CD4-positive, alpha-beta T cell treated with Interleukin-10 for 1 hour (primary cell): ENCODE results near the gene SLC12A3.
"Not testable (repeated sequence)": the region's sequence is repeated elsewhere in the genome, so short reads cannot be mapped to it uniquely, and the experiment has no call there.

Experiments
- DNase-seq: peaks from one replicate; pipeline ENCODE4 v3.0.0-alpha.2; 2020

The SLC12A3 gene

GRCh38 chr16:56929639-56930038 is 64.6 kb downstream of the SLC12A3 start:
- no peak for DNase-seq

DNA sequence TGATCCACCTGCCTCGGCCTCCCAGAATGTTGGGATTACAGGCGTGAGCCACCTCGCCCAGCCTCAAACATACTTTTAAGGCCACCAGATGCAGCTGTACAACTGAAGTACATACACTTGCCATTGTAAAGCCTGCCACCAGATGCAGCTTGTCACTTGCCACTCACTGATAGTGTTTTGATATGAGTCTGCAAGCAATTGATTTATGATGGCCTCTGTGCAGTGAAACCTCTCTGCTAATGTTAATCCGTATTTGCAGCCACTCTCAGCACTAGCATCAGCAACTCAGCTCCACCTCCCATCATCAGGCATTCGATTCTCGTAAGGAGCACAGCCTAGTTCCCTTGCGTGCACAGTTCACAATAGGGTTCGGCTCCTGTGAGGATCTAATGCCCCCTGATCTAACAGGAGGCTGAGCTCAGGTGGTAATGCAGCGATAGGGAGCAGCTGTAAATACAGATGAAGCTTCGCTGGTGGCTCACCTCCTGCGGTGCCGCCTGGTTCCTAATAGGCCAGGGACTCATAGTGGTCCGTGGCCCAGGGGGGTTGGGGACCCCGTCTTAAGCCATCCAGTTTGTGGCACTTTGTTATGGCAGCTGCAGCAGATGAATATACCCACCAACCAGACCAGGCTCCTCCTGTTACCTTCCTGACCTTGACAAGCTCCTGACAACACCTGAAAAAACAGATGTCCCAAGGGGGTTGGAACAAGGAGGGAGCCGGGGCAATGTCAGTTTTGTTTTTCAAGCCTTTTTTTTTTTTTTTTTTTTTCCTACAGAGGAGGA is 65.7 kb downstream of the SLC12A3 start:
- DNase-seq, result no peak

DNA sequence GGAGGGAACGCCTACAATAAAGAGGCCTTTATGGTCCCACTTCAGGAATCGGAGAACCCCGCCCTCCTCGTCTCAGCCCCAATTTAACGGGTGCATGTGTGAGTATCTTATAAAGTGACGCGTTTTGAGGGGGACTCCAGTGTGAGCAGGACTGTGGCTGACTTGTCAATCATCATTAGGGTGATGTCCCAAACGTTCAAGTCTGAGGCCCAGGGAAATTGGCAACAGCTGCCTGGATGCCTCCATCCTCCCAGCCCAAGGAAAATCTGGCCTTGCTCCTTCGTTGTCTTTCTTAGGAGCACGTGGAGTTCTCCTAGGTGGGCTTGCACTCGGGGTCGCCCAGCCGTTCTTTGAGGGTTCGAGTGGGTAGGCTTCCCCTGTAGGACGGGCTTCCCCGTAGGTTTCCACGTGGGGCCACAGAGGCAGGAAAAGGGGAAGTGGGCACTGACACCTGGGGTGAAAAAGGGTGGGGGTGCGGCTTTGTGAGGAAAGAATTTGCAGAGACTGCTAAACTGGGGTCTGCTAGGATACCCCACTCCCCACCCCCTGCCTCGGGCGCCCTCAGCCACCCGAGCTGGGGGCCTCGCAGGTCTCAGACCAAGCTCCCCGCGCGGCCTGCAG is 66.4 kb downstream of the SLC12A3 start:
- DNase-seq, result no peak

DNA sequence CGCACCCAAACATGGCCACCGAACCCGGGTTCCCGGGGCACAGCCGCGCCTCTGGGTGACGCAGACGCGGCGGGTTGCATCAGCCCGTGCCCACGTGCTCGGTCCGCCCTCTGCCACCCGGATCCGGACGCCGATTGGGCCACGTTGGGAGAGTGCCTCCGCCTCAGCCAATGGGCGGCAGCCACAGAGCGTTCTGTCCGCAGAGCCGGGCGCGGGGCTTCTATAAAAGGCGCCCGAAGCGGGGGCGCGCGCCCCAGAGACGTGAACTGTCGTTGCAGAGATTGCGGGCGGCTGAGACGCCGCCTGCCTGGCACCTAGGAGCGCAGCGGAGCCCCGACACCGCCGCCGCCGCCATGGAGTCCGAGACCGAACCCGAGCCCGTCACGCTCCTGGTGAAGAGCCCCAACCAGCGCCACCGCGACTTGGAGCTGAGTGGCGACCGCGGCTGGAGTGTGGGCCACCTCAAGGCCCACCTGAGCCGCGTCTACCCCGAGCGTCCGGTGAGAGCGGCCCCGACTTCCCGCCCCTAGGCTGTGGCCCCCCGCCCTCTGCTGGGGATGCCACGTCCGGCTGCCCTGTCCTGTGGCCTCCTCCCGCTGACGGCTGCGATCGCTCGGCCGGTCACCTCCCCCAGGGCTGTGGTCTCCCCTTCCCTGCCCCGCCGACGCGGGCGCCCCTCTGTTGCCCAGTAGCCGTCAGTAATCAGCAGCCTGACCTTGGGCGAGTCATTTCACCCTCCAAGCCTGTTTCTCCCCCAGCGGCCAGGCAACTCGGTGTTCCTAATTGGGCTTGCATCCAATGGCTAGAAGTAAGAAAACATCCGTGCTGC is 67.1 kb downstream of the SLC12A3 start, which contains the start of gene HERPUD1:
HERPUD1 (plus strand) TSS at position 251 of the 829 bp plus-strand sequence; CDS start at position 354, 103 bp downstream.
- peak; percentile 99 for DNase-seq

- peak; percentile 49 for DNase-seq
These were observed 68.0 kb downstream of the SLC12A3 start for GRCh38 chr16:56932721-56933619.

DNA sequence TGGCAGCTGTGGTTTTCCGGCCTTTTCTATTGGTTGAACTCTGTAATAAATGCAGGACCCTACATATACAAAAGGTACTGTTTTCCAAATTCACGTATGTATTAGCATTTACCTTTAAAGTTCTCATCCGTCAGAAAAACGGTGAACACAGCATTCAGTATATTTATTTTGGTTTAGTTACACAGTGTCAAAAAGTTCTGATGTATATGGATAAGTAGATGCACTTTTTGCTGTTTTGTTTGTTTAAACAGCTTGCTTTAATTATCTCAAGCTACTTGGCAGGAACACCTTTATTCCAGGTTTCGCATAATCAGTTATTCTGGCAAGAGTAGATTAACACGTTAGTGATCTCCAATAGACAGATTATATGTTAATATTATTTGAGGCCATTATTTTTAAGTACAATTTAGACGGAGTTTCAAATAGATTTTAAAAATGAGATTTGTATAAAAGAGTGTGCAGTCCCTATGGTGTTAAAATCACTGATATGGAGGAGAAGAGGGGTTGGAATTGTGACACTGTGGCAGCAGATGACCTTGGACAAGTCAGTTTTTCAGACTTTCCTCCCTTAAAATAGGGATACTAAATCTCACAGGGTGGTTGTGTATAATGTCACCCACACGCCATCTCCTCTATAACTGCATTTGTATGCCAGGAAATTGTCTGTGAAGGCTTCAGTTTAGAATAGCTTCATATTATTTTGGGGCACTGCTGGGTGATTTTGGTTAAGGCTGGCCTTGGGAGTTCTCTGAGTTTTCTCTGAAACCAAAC is 69.0 kb downstream of the SLC12A3 start:
- DNase-seq, result no peak

DNA sequence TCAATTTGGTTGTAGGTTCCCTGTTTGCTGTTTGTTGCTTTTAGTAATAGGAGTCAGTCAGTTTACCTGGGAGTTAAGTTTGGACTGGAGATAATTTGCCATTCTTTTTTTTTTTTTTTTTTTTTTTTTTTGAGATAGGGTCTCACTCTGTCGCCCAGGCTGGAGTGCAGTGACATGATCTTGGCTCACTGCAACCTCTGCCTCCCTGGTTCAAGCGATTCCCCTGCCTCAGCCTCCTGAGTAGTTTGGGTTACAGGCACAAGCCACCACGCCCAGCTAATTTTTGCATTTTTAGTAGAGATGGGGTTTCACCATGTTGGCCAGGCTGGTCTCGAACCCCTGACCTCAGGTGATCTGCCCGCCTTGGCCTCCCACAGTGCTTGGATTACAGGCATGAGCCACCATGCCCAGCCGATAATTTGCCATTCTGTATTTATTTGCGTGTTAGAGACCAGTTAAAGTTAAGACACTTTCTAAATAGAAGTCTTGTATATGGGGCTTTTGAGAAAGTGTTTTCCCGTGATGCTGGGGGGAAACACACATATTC is 69.7 kb downstream of the SLC12A3 start:
- DNase-seq, result not testable (repeated sequence)

- DNase-seq, result no peak
These were observed 70.2 kb downstream of the SLC12A3 start for GRCh38 chr16:56935201-56935600.

GRCh38 chr16:56936491-56936890 is 71.5 kb downstream of the SLC12A3 start:
- DNase-seq, result no peak

DNA sequence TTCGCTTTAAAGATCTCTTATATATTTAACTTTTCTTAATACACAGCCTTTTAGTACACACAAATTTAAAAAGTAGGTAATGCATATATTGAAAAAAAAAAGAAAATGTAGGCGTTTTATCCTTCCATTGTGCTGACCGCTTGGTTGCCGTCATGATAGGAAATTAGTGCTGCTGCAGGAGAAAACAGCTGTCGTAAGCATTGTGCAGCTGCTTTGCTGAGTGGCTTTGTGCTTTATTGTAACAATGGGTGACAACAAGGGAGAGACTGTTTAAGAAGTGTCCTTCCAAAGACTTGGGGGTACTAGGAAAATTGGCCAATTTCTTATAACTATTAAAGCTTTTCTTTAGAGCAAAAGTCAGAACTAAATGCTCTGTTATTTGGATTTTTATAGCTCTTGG is 71.9 kb downstream of the SLC12A3 start:
- no peak for DNase-seq

DNA sequence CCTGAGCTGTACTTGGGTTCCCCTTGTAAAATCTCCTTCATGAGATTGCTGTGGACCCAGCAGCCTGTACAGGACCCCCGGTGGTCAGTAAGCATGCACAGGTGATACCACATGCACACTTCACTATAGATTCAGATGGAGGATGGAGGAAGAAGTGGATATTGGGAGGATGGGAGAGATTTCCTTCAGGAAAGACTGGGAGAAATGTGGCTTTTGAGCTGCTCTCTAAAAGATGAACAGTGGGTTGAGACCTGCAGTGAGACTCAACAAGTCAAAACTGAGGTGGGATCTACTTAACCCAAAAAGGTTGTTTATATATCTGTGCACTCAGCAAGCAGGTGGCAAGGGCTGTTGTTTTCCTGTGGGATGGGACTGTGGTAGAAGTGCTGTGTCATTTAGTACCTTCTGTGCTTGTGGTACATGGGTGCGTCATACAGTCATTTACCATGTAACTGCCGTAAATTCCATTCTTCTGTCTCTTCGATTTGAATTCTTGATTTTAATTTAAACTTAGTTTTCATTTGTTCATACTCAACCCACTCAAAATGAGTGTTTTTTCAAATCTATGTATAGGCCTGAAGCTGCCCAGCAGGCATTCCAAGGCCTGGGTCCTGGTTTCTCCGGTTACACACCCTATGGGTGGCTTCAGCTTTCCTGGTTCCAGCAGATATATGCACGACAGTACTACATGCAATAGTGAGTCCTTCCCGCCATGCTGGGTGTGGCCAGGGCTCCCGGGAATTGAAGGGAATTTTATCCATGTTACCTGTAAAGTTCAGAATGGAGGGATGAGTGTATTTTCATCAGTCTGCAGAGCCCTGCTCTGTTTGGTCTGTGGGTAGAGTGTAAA is 73.9 kb downstream of the SLC12A3 start:
- peak; percentile 44 for DNase-seq

DNA sequence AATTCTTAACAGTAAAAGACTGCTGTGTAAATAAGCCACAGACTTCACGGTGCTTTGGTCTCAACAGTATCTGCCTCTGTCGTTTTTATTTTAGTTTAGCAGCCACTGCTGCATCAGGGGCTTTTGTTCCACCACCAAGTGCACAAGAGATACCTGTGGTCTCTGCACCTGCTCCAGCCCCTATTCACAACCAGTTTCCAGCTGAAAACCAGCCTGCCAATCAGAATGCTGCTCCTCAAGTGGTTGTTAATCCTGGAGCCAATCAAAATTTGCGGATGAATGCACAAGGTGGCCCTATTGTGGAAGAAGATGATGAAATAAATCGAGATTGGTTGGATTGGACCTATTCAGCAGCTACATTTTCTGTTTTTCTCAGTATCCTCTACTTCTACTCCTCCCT is 74.8 kb downstream of the SLC12A3 start:
- DNase-seq, result no peak

DNA sequence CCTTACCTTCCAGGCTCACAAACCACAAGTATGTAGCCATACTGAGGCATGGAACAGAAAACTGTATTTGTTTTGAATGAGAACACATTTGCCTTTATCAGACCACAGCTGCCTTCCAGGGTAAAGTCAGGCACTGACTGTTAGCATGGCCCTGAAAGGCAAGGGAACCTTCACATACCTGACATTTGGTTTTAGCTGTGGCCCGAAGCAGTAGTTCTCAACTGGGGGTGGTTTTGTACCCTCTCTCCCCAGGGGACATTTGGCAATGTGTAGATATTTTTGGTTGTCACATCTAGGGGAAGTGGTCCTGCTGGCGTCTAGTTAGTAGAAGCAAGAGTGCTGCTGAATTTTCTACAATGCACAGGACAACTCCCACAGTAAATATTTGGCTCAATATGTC is 76.1 kb downstream of the SLC12A3 start:
- DNase-seq, result no peak

DNA sequence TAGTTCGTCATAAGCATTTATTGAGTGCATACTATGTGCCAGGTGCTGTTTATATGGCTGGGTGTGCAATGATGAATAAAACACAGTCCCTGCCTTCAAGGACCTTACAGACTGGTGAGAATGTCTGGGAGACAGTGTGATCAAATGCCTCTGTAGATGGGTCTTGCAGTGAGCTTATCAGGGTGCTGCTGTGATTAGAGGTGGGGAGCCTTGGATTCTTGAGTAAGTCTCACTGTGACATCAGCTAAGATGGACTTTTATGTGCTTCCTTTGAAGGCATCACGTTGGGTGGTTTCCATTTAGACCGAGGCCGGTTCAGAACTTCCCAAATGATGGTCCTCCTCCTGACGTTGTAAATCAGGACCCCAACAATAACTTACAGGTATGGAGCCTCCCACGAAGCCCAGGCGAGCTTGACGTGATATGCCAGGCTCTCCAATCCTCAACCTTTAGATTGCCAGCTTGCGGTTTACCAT is 76.9 kb downstream of the SLC12A3 start:
- no peak for DNase-seq

GRCh38 chr16:56943761-56944375 is 78.9 kb downstream of the SLC12A3 start:
- no peak for DNase-seq

DNA sequence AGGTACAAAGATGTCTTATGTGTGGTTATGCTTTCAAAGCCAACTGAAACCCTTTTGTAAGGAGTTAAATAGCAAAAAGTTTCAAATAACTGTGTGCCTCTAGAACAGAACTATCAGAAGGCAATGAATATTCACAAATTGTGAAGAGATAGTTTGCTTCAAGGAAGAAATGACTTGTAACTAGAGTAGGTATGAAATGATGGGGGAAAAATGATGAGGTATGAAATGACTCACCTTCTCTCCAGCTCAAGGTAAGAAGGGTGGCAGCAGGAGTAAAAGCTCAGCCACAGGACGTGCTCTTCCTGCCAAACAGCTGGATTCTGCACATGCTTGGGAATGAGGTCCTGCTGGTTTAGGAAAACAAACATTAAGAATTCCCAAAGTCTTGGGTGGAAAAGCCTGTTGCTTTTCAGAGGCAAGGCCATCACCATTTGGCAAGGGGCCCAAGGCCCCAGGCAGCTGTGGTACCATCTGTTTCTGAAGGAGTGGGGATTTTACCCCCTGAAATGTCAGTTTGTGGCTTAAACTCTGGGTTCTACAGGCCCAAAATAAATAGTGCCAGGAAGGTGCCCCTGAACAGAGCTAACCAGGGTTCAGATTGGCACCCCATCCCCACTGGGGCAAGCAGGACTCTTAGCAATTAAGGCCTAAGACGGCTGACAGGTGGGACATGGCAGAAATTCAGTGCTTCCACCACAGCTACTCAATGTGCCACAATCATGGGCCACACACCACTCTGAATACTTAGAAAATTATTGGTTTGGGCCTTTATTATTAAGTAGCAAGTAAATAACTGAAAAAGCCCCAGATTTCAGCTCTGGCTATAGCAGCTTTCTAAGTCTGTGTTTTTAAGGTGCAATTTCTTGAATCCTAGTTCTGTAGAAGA is 80.2 kb downstream of the SLC12A3 start:
- DNase-seq, result no peak

- DNase-seq, result no peak
These were observed 81.0 kb downstream of the SLC12A3 start for GRCh38 chr16:56945847-56946527.
